RWPE1 (cell line): ENCODE measurements around the gene LARGE1.

Source experiments
- CTCF ChIA-PET: fragments of 350-600 bp; sonication (Branson Sonifier 250); formaldehyde crosslinking; extraction: SDS; loops from one replicate; lab custom pipeline; 2021; lab: Yijun Ruan, JAX
- POLR2A ChIA-PET: fragments of 400-600 bp; formaldehyde crosslinking; extraction: SDS; loops from one replicate; lab custom pipeline; 2020; ENCODE audit warnings: antibody characterized with exemption; ENCODE audit not compliant: low non-redundant PET; lab: Yijun Ruan, JAX
- DNase-seq: peaks from one replicate; pipeline ENCODE4 v3.0.0; 2012; ENCODE audit warnings: low spot score
- H3K27ac ChIP-seq: fragments of 450-650 bp; 2 replicates; pipeline ENCODE4 v1.5.1; 2017
- CTCF ChIP-seq: fragments of 450-650 bp; conservative IDR thresholded peaks from 2 replicates; pipeline ENCODE4 v1.5.1; 2017; ENCODE audit warnings: low read depth, mild to moderate bottlenecking

LARGE1 gene

GRCh38 chr22:33717694-33718396 is 202.4 kb downstream of the LARGE1 start:
- POLR2A ChIA-PET: no interaction called here
- H3K27ac ChIP-seq: no peak overlapping the region
- no peak for TF ChIP-seq CTCF
- CTCF ChIA-PET: no interaction called here
- no peak for DNase-seq

- no peak for TF ChIP-seq CTCF
- no peak for DNase-seq
- POLR2A ChIA-PET: no interaction called here
- H3K27ac ChIP-seq: no peak overlapping the region
- CTCF ChIA-PET: interaction anchor here (0.6 kb wide), 1 partner anchor 306 kb away, joined by 4 read pairs; no protein-coding TSS in a partner anchor
Measured at GRCh38 chr22:33715237-33715985, 204.9 kb downstream of the LARGE1 start.

- CTCF ChIA-PET: no interaction called here
- no peak overlapping the region for H3K27ac ChIP-seq
- no peak for DNase-seq
- POLR2A ChIA-PET: no interaction called here
- TF ChIP-seq CTCF: no peak
Measured at GRCh38 chr22:33710326-33710725, 209.9 kb downstream of the LARGE1 start.

GRCh38 chr22:33707581-33707980 is 212.7 kb downstream of the LARGE1 start:
- no peak for DNase-seq
- no peak overlapping the region for H3K27ac ChIP-seq
- ChIA-PET CTCF (no interaction called here), POLR2A (no interaction called here)
- TF ChIP-seq CTCF: no peak

GRCh38 chr22:33706100-33706499 is 214.2 kb downstream of the LARGE1 start:
- no peak overlapping the region for H3K27ac ChIP-seq
- CTCF ChIA-PET: no interaction called here
- no peak for DNase-seq
- POLR2A ChIA-PET: no interaction called here
- TF ChIP-seq CTCF: no peak

GRCh38 chr22:33699176-33699575 is 221.1 kb downstream of the LARGE1 start:
- no peak overlapping the region for H3K27ac ChIP-seq
- DNase-seq: no peak
- POLR2A ChIA-PET: no interaction called here
- TF ChIP-seq CTCF: no peak
- CTCF ChIA-PET: no interaction called here
